ENCODE results near the gene COMMD2. TPM values are rescaled to one million over a fixed set of nuclear protein-coding genes. Genes with fewer than 3 reads are reported as not detected.
A peak's percentile ranks its signal among the peaks of the same experiment; 100 is the strongest.

The COMMD2 gene
- total RNA-seq, 1 donor from 2014 or later: 47.1 TPM

DNA sequence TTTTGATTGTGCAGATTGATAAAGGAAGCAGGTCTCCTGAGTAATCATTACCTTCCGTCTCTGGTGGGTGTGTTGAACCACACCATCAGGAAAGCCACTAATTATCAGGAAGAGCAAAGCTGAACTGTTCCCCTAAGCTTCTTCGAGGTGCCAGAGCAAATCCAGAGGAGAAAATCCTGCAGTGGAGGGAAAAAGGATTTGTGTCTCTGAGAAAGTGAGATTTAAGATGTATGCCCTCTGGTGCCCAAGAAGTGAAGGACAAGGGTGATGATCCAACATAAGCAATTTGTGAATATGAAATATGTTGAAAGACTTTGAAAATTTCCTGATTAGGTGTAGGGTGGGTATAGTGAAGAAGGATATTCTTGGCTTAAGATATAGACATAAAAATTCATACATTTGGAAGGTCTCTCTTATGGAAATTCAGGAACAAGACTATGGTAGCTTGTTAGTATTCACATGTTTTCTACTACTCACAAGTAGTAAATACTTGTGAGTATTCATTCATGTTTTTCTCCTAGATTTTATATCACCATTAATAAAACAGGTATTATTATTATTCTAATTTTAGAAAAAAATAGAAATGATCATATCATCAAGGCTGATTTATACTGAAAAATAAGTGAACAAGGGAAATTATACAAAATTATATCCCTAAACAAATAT, 34.8 kb downstream of the COMMD2 start:
- Histone ChIP-seq H3K27me3 (ENCODE audit: insufficient read depth, low read length) (no peaks in the 10 kb centered on the region), H2AFZ (ENCODE audit: low read depth, low read length) (peak overlapping the region; percentile 37), H3K4me2 (ENCODE audit: low read length) (no peak overlapping the region), H3K79me2 (ENCODE audit: insufficient read depth, low read length) (no peaks in the 10 kb centered on the region), H3K36me3 (ENCODE audit: insufficient read depth, low read length) (no peaks in the 10 kb centered on the region), H4K20me1 (ENCODE audit: insufficient read depth, low read length) (no peaks in the 10 kb centered on the region), H3K9ac (ENCODE audit: low read length) (no peak overlapping the region), H3K27ac (ENCODE audit: low read depth, low read length) (no peak overlapping the region), H3K4me3 (ENCODE audit: insufficient read depth, low read depth, low read length) (no peak overlapping the region), H3K9me3 (ENCODE audit: insufficient read depth, low read depth, low read length) (no peaks in the 10 kb centered on the region), H3K4me1 (ENCODE audit: insufficient read depth, low read length) (no peaks in the 10 kb centered on the region)
- H3K9me3 Mint-ChIP-seq (ENCODE audit: unreplicated experiment): peaks cover 6% of the 10 kb centered on the region
- H3K27ac Mint-ChIP-seq (ENCODE audit: unreplicated experiment): peak overlapping the region; percentile 38
- DNase-seq (ENCODE audit: low read depth): peak; percentile 59
- H3K4me1 Mint-ChIP-seq (ENCODE audit: low read depth, unreplicated experiment): no peaks in the 10 kb centered on the region
- peaks cover 4% of the 10 kb centered on the region for H3K36me3 Mint-ChIP-seq (ENCODE audit: low read depth, unreplicated experiment)
- H3K27me3 Mint-ChIP-seq (ENCODE audit: low read depth, unreplicated experiment): no peaks in the 10 kb centered on the region
- no peak overlapping the region for H3K4me3 Mint-ChIP-seq (ENCODE audit: unreplicated experiment)
- FAIRE-seq: peak; percentile 80
- no peak for TF ChIP-seq EZH2 (IDR thresholded peaks at IDR 0.05; ENCODE audit: insufficient read depth, low read length)
- TF ChIP-seq, protein P1, sequence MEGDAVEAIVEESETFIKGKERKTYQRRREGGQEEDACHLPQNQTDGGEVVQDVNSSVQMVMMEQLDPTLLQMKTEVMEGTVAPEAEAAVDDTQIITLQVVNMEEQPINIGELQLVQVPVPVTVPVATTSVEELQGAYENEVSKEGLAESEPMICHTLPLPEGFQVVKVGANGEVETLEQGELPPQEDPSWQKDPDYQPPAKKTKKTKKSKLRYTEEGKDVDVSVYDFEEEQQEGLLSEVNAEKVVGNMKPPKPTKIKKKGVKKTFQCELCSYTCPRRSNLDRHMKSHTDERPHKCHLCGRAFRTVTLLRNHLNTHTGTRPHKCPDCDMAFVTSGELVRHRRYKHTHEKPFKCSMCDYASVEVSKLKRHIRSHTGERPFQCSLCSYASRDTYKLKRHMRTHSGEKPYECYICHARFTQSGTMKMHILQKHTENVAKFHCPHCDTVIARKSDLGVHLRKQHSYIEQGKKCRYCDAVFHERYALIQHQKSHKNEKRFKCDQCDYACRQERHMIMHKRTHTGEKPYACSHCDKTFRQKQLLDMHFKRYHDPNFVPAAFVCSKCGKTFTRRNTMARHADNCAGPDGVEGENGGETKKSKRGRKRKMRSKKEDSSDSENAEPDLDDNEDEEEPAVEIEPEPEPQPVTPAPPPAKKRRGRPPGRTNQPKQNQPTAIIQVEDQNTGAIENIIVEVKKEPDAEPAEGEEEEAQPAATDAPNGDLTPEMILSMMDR (IDR thresholded peaks at IDR 0.05; ENCODE audit: insufficient read depth, low read depth, low read length): peak; percentile 66

DNA sequence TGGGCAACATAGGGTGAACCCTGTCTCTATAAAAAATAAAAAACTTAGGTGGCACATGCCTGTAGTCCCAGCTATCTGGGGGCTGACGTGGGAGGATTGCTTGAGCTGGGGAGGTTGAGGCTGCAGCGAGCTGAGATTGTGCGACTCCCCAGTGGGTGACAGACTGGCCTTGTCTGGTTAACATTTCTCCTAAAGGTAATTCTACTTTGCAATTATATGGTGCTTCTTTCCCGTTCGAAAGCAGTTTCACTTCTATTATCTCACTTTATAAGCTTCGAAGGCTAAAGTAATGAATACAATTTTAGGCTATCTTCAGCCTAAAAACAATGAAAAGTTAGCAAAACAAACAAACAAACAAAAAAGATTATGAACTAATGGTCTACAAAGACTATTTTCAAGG, 35.3 kb downstream of the COMMD2 start:
- Histone ChIP-seq H3K27ac (ENCODE audit: low read depth, low read length) (no peak overlapping the region), H3K4me1 (ENCODE audit: insufficient read depth, low read length) (no peaks in the 10 kb centered on the region), H3K9ac (ENCODE audit: low read length) (no peak overlapping the region), H4K20me1 (ENCODE audit: insufficient read depth, low read length) (no peaks in the 10 kb centered on the region), H3K4me3 (ENCODE audit: insufficient read depth, low read depth, low read length) (no peak overlapping the region), H2AFZ (ENCODE audit: low read depth, low read length) (peak overlapping the region; percentile 37), H3K36me3 (ENCODE audit: insufficient read depth, low read length) (no peaks in the 10 kb centered on the region), H3K27me3 (ENCODE audit: insufficient read depth, low read length) (no peaks in the 10 kb centered on the region), H3K4me2 (ENCODE audit: low read length) (no peak overlapping the region), H3K79me2 (ENCODE audit: insufficient read depth, low read length) (no peaks in the 10 kb centered on the region), H3K9me3 (ENCODE audit: insufficient read depth, low read depth, low read length) (no peaks in the 10 kb centered on the region)
- Mint-ChIP-seq H3K4me3 (ENCODE audit: unreplicated experiment) (no peak overlapping the region), H3K27me3 (ENCODE audit: low read depth, unreplicated experiment) (no peaks in the 10 kb centered on the region), H3K27ac (ENCODE audit: unreplicated experiment) (peak overlapping the region; percentile 38), H3K4me1 (ENCODE audit: low read depth, unreplicated experiment) (no peaks in the 10 kb centered on the region), H3K36me3 (ENCODE audit: low read depth, unreplicated experiment) (peaks cover 4% of the 10 kb centered on the region), H3K9me3 (ENCODE audit: unreplicated experiment) (peaks cover 6% of the 10 kb centered on the region)
- FAIRE-seq (no peak), DNase-seq (ENCODE audit: low read depth) (no peak)
- no peak for TF ChIP-seq EZH2 (IDR thresholded peaks at IDR 0.05; ENCODE audit: insufficient read depth, low read length)
- TF ChIP-seq, protein P1 (IDR thresholded peaks at IDR 0.05; ENCODE audit: insufficient read depth, low read depth, low read length): no peak

DNA sequence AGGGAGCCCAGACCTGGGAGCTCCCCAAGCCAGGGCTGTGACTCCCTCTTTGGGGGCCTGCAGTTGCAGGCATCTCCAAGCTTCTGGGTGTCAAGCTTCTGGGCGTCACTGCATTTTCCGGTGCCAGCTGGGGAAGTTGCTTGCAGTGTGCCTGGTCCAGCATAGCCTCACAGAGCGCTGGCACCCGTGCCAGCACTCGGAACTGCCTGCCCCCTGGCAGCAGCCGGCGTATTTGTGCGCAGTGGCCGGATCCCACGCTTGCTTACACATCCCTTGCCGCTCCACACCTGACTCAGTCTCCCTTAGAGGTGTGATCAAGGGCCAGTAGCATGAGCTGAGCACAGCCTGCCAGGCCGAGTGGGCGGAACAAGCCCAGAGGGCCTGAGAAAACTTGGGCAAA, 37.0 kb downstream of the COMMD2 start:
- Histone ChIP-seq H4K20me1 (ENCODE audit: insufficient read depth, low read length) (no peaks in the 10 kb centered on the region), H3K9ac (ENCODE audit: low read length) (no peak overlapping the region), H3K79me2 (ENCODE audit: insufficient read depth, low read length) (no peaks in the 10 kb centered on the region), H3K4me1 (ENCODE audit: insufficient read depth, low read length) (no peaks in the 10 kb centered on the region), H3K4me2 (ENCODE audit: low read length) (no peak overlapping the region), H3K27me3 (ENCODE audit: insufficient read depth, low read length) (no peaks in the 10 kb centered on the region), H3K36me3 (ENCODE audit: insufficient read depth, low read length) (no peaks in the 10 kb centered on the region), H3K4me3 (ENCODE audit: insufficient read depth, low read depth, low read length) (no peak overlapping the region), H2AFZ (ENCODE audit: low read depth, low read length) (no peak overlapping the region), H3K27ac (ENCODE audit: low read depth, low read length) (no peak overlapping the region), H3K9me3 (ENCODE audit: insufficient read depth, low read depth, low read length) (no peaks in the 10 kb centered on the region)
- no peaks in the 10 kb centered on the region for H3K9me3 Mint-ChIP-seq (ENCODE audit: unreplicated experiment)
- DNase-seq (ENCODE audit: low read depth) (no peak), FAIRE-seq (no peak)
- peaks cover 4% of the 10 kb centered on the region for H3K36me3 Mint-ChIP-seq (ENCODE audit: low read depth, unreplicated experiment)
- no peaks in the 10 kb centered on the region for H3K27me3 Mint-ChIP-seq (ENCODE audit: low read depth, unreplicated experiment)
- TF ChIP-seq EZH2 (IDR thresholded peaks at IDR 0.05; ENCODE audit: insufficient read depth, low read length): no peak
- H3K4me3 Mint-ChIP-seq (ENCODE audit: unreplicated experiment): no peak overlapping the region
- no peaks in the 10 kb centered on the region for H3K4me1 Mint-ChIP-seq (ENCODE audit: low read depth, unreplicated experiment)
- H3K27ac Mint-ChIP-seq (ENCODE audit: unreplicated experiment): no peak overlapping the region

Measured in astrocyte (in vitro differentiated cells and primary cell).